Ishikawa (cell line): ENCODE results near the gene SACM1L.

Source experiments
- CEBPB ChIP-seq: IDR thresholded peaks from 2 replicates; pipeline ENCODE4 v1.6.1; 2012
- CREB1 ChIP-seq: IDR thresholded peaks from 2 replicates; pipeline ENCODE4 v1.6.1; 2012; ENCODE audit warnings: low read depth
- EGR1 ChIP-seq: IDR thresholded peaks from 2 replicates; pipeline ENCODE4 v1.6.1; 2012
- EP300 ChIP-seq: IDR thresholded peaks from 2 replicates; pipeline ENCODE4 v1.6.1; 2012; ENCODE audit warnings: borderline replicate concordance
- FOXM1 ChIP-seq: IDR thresholded peaks from 2 replicates; pipeline ENCODE4 v1.6.1; 2012; ENCODE audit warnings: low read depth, borderline replicate concordance
- MAX ChIP-seq: IDR thresholded peaks from 2 replicates; pipeline ENCODE4 v1.6.1; 2012
- NFIC ChIP-seq: IDR thresholded peaks from 2 replicates; pipeline ENCODE4 v1.6.1; 2012
- RAD21 ChIP-seq: IDR thresholded peaks from 2 replicates; pipeline ENCODE4 v1.6.1; 2012; ENCODE audit warnings: low read depth
- REST ChIP-seq: IDR thresholded peaks from 2 replicates; pipeline ENCODE4 v1.6.1; 2012; ENCODE audit warnings: low read depth, mild to moderate bottlenecking
- TAF1 ChIP-seq: IDR thresholded peaks from 2 replicates; pipeline ENCODE4 v1.6.1; 2012; ENCODE audit warnings: low read depth, mild to moderate bottlenecking
- TCF12 ChIP-seq: IDR thresholded peaks from 2 replicates; pipeline ENCODE4 v1.6.1; 2012; ENCODE audit warnings: low read depth
- TEAD4 ChIP-seq: IDR thresholded peaks from 2 replicates; pipeline ENCODE4 v1.6.1; 2012
- USF1 ChIP-seq: IDR thresholded peaks from 2 replicates; pipeline ENCODE4 v1.6.1; 2012
- YY1 ChIP-seq: IDR thresholded peaks from 2 replicates; pipeline ENCODE4 v1.6.1; 2012; ENCODE audit warnings: low read depth
- ZBTB7A ChIP-seq: IDR thresholded peaks from 2 replicates; pipeline ENCODE4 v1.6.1; 2012; ENCODE audit warnings: low read depth

The SACM1L gene

GRCh38 chr3:45667569-45667934 is 21.6 kb upstream of the SACM1L start:
- TF ChIP-seq ZBTB7A: no peak
- TF ChIP-seq EP300: no peak
- TF ChIP-seq EGR1: no peak
- TF ChIP-seq FOXM1: no peak
- TF ChIP-seq CREB1: no peak
- TF ChIP-seq CEBPB: no peak
- no peak for TF ChIP-seq TAF1
- TF ChIP-seq TEAD4: no peak
- no peak for TF ChIP-seq USF1
- TF ChIP-seq REST: no peak
- no peak for TF ChIP-seq RAD21

- TF ChIP-seq TCF12 (no peak), YY1 (no peak), USF1 (no peak), ZBTB7A (no peak), CEBPB (no peak), EGR1 (no peak)
Measured at GRCh38 chr3:45670436-45670835, 18.8 kb upstream of the SACM1L start.

GRCh38 chr3:45670991-45671390 is 18.2 kb upstream of the SACM1L start:
- no peak for TF ChIP-seq TAF1
- no peak for TF ChIP-seq FOXM1

GRCh38 chr3:45673273-45673672 is 15.9 kb upstream of the SACM1L start:
- TF ChIP-seq ZBTB7A: no peak
- no peak for TF ChIP-seq CREB1
- TF ChIP-seq CEBPB: no peak
- TF ChIP-seq EP300: no peak
- TF ChIP-seq MAX: no peak
- TF ChIP-seq EGR1: no peak
- TF ChIP-seq RAD21: no peak
- TF ChIP-seq FOXM1: no peak
- TF ChIP-seq TAF1: no peak
- no peak for TF ChIP-seq NFIC
- no peak for TF ChIP-seq REST
- no peak for TF ChIP-seq YY1
- TF ChIP-seq TCF12: no peak
- TF ChIP-seq USF1: no peak
- no peak for TF ChIP-seq TEAD4

GRCh38 chr3:45676325-45677032 is 12.7 kb upstream of the SACM1L start:
- TF ChIP-seq FOXM1: no peak
- no peak for TF ChIP-seq TAF1
- no peak for TF ChIP-seq EP300
- no peak for TF ChIP-seq REST
- no peak for TF ChIP-seq EGR1
- TF ChIP-seq YY1: no peak
